WTC11 (cell line): ENCODE results near the gene FGF6. TPM values are rescaled to one million over a fixed set of nuclear protein-coding genes. Genes with fewer than 3 reads are reported as not detected.

Experiments
- ATAC-seq: fragments of 200-7000 bp; cut with Tn5 transposase; 2 replicates; pipeline ENCODE4 v1.10.0; 2021; ENCODE audit warnings: mild to moderate bottlenecking, moderate library complexity
- CTCF ChIA-PET: fragments of 300-600 bp; sonication (Branson Sonifier 250); formaldehyde crosslinking; loops from one replicate; lab custom pipeline; 2021; ENCODE audit warnings: antibody characterized with exemption; lab: Charles Lee
- POLR2A ChIA-PET: fragments of 350-600 bp; sonication (Branson Sonifier 250); formaldehyde crosslinking; loops from one replicate; lab custom pipeline; 2021; ENCODE audit warnings: antibody characterized with exemption; lab: Charles Lee
- DNase-seq: peaks from one replicate; pipeline ENCODE4 v3.0.0; 2021; ENCODE audit warnings: low spot score
- H3K27ac Mint-ChIP-seq: 2 replicates; pipeline ENCODE4 v1.8.0; 2021; ENCODE audit warnings: mixed read lengths
- H3K27me3 Mint-ChIP-seq: 2 replicates; pipeline ENCODE4 v1.8.0; 2021; ENCODE audit warnings: low read depth, mild to moderate bottlenecking, moderate library complexity, mixed read lengths
- H3K36me3 Mint-ChIP-seq: 2 replicates; pipeline ENCODE4 v1.8.0; 2021; ENCODE audit warnings: mixed read lengths
- H3K4me1 Mint-ChIP-seq: 2 replicates; pipeline ENCODE4 v1.8.0; 2022; ENCODE audit warnings: mixed read lengths
- H3K4me3 Mint-ChIP-seq: 2 replicates; pipeline ENCODE4 v1.8.0; 2021; ENCODE audit warnings: mild to moderate bottlenecking, moderate library complexity, mixed read lengths
- H3K9me3 Mint-ChIP-seq: 2 replicates; pipeline ENCODE4 v1.8.0; 2021; ENCODE audit warnings: mixed read lengths
- AFF4 ChIP-seq: sonication (generic); formaldehyde crosslinking; IDR thresholded peaks from 2 replicates; pipeline ENCODE4 v1.8.1; 2023; ENCODE audit warnings: mild to moderate bottlenecking, missing genetic modification reagents, borderline replicate concordance
- ATF1 ChIP-seq: sonication (generic); formaldehyde crosslinking; IDR thresholded peaks from 2 replicates; pipeline ENCODE4 v1.8.1; 2023; ENCODE audit warnings: mild to moderate bottlenecking, moderate library complexity, missing genetic modification reagents
- ATF2 ChIP-seq: sonication (generic); formaldehyde crosslinking; IDR thresholded peaks from 2 replicates; pipeline ENCODE4 v1.8.1; 2022; ENCODE audit warnings: low read depth, missing genetic modification reagents, borderline replicate concordance
- ATF6 ChIP-seq: sonication (generic); formaldehyde crosslinking; IDR thresholded peaks from 2 replicates; pipeline ENCODE4 v1.8.1; 2023; ENCODE audit warnings: mild to moderate bottlenecking, missing genetic modification reagents
- CTCF ChIP-seq: fragments of 200-600 bp; IDR thresholded peaks from 2 replicates; pipeline ENCODE4 v1.8.0; 2022; ENCODE audit warnings: antibody characterized with exemption
- E2F1 ChIP-seq: sonication (generic); formaldehyde crosslinking; IDR thresholded peaks from 2 replicates; pipeline ENCODE4 v1.8.0; 2022; ENCODE audit warnings: mild to moderate bottlenecking, missing genetic modification reagents
- ELF4 ChIP-seq: sonication (generic); formaldehyde crosslinking; IDR thresholded peaks from 2 replicates; pipeline ENCODE4 v1.8.1; 2022; ENCODE audit warnings: low read depth, mild to moderate bottlenecking, moderate library complexity, missing genetic modification reagents
- ETV6 ChIP-seq: sonication (generic); formaldehyde crosslinking; IDR thresholded peaks from 2 replicates; pipeline ENCODE4 v1.8.1; 2022; ENCODE audit warnings: mild to moderate bottlenecking, missing genetic modification reagents
- FOXK1 ChIP-seq: sonication (generic); formaldehyde crosslinking; IDR thresholded peaks from 2 replicates; pipeline ENCODE4 v1.8.0; 2022; ENCODE audit warnings: mild to moderate bottlenecking, moderate library complexity, missing genetic modification reagents
- NFATC4 ChIP-seq: fragments of 250-450 bp; sonication (Bioruptor Pico); IDR thresholded peaks from 2 replicates; pipeline ENCODE4 v1.9.0; 2021; ENCODE audit warnings: mild to moderate bottlenecking
- RELA ChIP-seq: sonication (generic); formaldehyde crosslinking; IDR thresholded peaks from 2 replicates; pipeline ENCODE4 v1.8.1; 2022; ENCODE audit warnings: missing genetic modification reagents, mild to moderate bottlenecking, borderline replicate concordance
- RORB ChIP-seq: fragments of 250-450 bp; sonication (Bioruptor Pico); IDR thresholded peaks from 2 replicates; pipeline ENCODE4 v1.9.0; 2021; ENCODE audit warnings: mild to moderate bottlenecking
- STAT6 ChIP-seq: sonication (generic); formaldehyde crosslinking; conservative IDR thresholded peaks from 2 replicates; pipeline ENCODE4 v1.8.1; 2023; ENCODE audit warnings: mild to moderate bottlenecking, low read depth, missing genetic modification reagents, moderate library complexity
- USF1 ChIP-seq: sonication (generic); formaldehyde crosslinking; IDR thresholded peaks from 2 replicates; pipeline ENCODE4 v1.8.0; 2022; ENCODE audit warnings: mild to moderate bottlenecking, missing genetic modification reagents
- USF2 ChIP-seq: sonication (generic); formaldehyde crosslinking; IDR thresholded peaks from 2 replicates; pipeline ENCODE4 v1.8.1; 2023; ENCODE audit warnings: mild to moderate bottlenecking, missing genetic modification reagents, moderate library complexity
- ZNF416 ChIP-seq: fragments of 250-450 bp; sonication (Bioruptor Pico); IDR thresholded peaks from 2 replicates; pipeline ENCODE4 v1.9.0; 2021; ENCODE audit warnings: mild to moderate bottlenecking, inconsistent platforms
- ZSCAN18 ChIP-seq: fragments of 250-450 bp; sonication (Bioruptor Pico); IDR thresholded peaks from 2 replicates; pipeline ENCODE4 v2.1.2; 2022; ENCODE audit warnings: mild to moderate bottlenecking, moderate library complexity
- total RNA-seq: library from RNA; stranded (reverse); gene quantifications from 3 replicates; pipeline ENCODE4 v1.2.3, GENCODE V29; 2021

FGF6 gene
- total RNA-seq, 1 experiment from 2014 or later: not detected

- TF ChIP-seq AFF4 (CRISPR knock-in tag) (no peak), RELA (CRISPR knock-in tag) (no peak), ATF2 (CRISPR knock-in tag) (no peak)
Measured at GRCh38 chr12:4439736-4440135, 5.9 kb downstream of the FGF6 start (continued).

GRCh38 chr12:4438834-4439596 is 6.6 kb downstream of the FGF6 start:
- peaks cover 5% of the 10 kb centered on the region; the same call in 1 of the 2 replicates for H3K27me3 Mint-ChIP-seq
- H3K27ac Mint-ChIP-seq: no peak overlapping the region
- H3K4me1 Mint-ChIP-seq: peaks cover 64% of the 10 kb centered on the region
- no peak overlapping the region for H3K4me3 Mint-ChIP-seq
- TF ChIP-seq RORB: no peak
- no peak for TF ChIP-seq STAT6 (CRISPR knock-in tag)
- no peak for TF ChIP-seq E2F1 (CRISPR knock-in tag)
- TF ChIP-seq ATF1: no peak
- TF ChIP-seq ATF6: no peak
- no peak for TF ChIP-seq ZSCAN18 (CRISPR knock-in tag)
- no peak for TF ChIP-seq ZNF416 (CRISPR knock-in tag)
- no peak for TF ChIP-seq ETV6
- no peak for TF ChIP-seq USF2 (CRISPR knock-in tag)
- TF ChIP-seq USF1 (CRISPR knock-in tag): no peak
- no peak for TF ChIP-seq RELA (CRISPR knock-in tag)
- TF ChIP-seq FOXK1 (CRISPR knock-in tag): no peak
- TF ChIP-seq NFATC4 (CRISPR knock-in tag): no peak
- TF ChIP-seq ELF4 (CRISPR knock-in tag): no peak
- no peak for TF ChIP-seq CTCF
- ChIA-PET CTCF (no interaction called here), POLR2A (no interaction called here)
- no peaks in the 10 kb centered on the region for H3K9me3 Mint-ChIP-seq
- ATAC-seq (no peak), DNase-seq (no peak)
- no peaks in the 10 kb centered on the region for H3K36me3 Mint-ChIP-seq
